K562 (cell line): Measurements from ENCODE around the gene ZFP28. TPM values are rescaled to one million over a fixed set of nuclear protein-coding genes. Genes with fewer than 3 reads are reported as not detected.

Experiments
- ATAC-seq: fragments of 200-7000 bp; cut with Tn5 transposase; 3 replicates; pipeline ENCODE4 v1.9.1; 2020; ENCODE audit warnings: moderate library complexity
- BruUV-seq: library from RNA; stranded (reverse); fragments of 400-500 nt; replicated peaks from 2 replicates; lab custom pipeline; 2021; lab: Mats Ljungman, UMichigan
- CTCF ChIA-PET: fragments of 300-600 bp; formaldehyde crosslinking; extraction: SDS; loops from one replicate; lab custom pipeline; 2021; ENCODE audit warnings: low intra/inter-chr PET ratio; lab: Yijun Ruan, JAX
- POLR2A ChIA-PET: fragments of 300-600, 350-650 bp; sonication (Branson Sonifier 250); formaldehyde crosslinking; extraction: SDS; loops from one replicate; lab custom pipeline; 2021; ENCODE audit warnings: antibody characterized with exemption, inconsistent platforms; lab: Yijun Ruan, JAX
- DNase-seq, 4 experiments: peaks; one replicate each; pipeline versions ENCODE4 v3.0.0 to v3.0.0-alpha.2; 2011 to 2018; ENCODE audit warnings: low spot score in 3 of 4, mixed read lengths in 3 of 4; ENCODE audit errors: extremely low read depth in 1 of 4
- FAIRE-seq: peaks from 2 replicates; lab custom pipeline; 2011; peaks lifted over from hg19 to GRCh38; lab: Jason Lieb, UNC
- H2AFZ ChIP-seq: 2 replicates; pipeline ENCODE4 v1.6.0; 2011; ENCODE audit warnings: low read depth, low read length, control low read depth, inconsistent platforms
- H3K27ac ChIP-seq: fragments of 200-600 bp; 3 replicates; pipeline ENCODE4 v1.8.0; 2011; ENCODE audit warnings: low read depth, mild to moderate bottlenecking, control low read depth, inconsistent platforms, low read length, moderate library complexity, mixed read lengths; ENCODE audit errors: extremely low read depth
- H3K27me3 ChIP-seq, 2 experiments: fragments of 300-600 bp in 1 of 2; 2 replicates in 1 of 2; 3 replicates in 1 of 2; pipeline versions ENCODE4 v1.6.0 to v1.8.0; 2011; ENCODE audit warnings: inconsistent platforms in 2 of 2, low read length in 2 of 2, mild to moderate bottlenecking in 1 of 2, mixed read lengths in 1 of 2, moderate library complexity in 1 of 2; ENCODE audit not compliant: control insufficient read depth in 2 of 2, insufficient read depth in 2 of 2
- H3K36me3 ChIP-seq: fragments of 300-600 bp; 3 replicates; pipeline ENCODE4 v1.8.0; 2011; ENCODE audit warnings: mild to moderate bottlenecking, low read length, inconsistent platforms; ENCODE audit not compliant: control insufficient read depth, insufficient read depth
- H3K4me1 ChIP-seq, 2 experiments: fragments of 200-600 bp in 1 of 2; replicated peaks in 1 of 2; 2 replicates in 1 of 2; 3 replicates in 1 of 2; pipeline versions ENCODE4 v1.5.1 to v1.8.0; 2011; ENCODE audit warnings: inconsistent platforms in 2 of 2, low read length in 2 of 2, mild to moderate bottlenecking in 1 of 2, mixed read lengths in 1 of 2, moderate library complexity in 1 of 2; ENCODE audit not compliant: control insufficient read depth in 2 of 2, insufficient read depth in 2 of 2
- H3K4me2 ChIP-seq: 2 replicates; pipeline ENCODE4 v1.6.1; 2011; ENCODE audit warnings: low read length, control low read depth, inconsistent platforms, mixed read lengths; ENCODE audit not compliant: insufficient read depth
- H3K4me3 ChIP-seq: fragments of 200-600 bp; sonication (generic), shearing (Covaris generic); 2 replicates; pipeline ENCODE4 v1.5.1; 2016; ENCODE audit warnings: control low read depth, inconsistent platforms
- H3K79me2 ChIP-seq: fragments of 200-600 bp; 3 replicates; pipeline ENCODE4 v1.8.0; 2011; ENCODE audit warnings: low read length, inconsistent platforms; ENCODE audit not compliant: control insufficient read depth, insufficient read depth
- H3K9ac ChIP-seq, 2 experiments: 2 replicates each; pipeline versions ENCODE4 v1.6.0 to v1.6.1; 2011; ENCODE audit warnings: low read depth in 2 of 2, low read length in 2 of 2, control low read depth in 1 of 2, inconsistent platforms in 1 of 2, mild to moderate bottlenecking in 1 of 2, mixed read lengths in 1 of 2; ENCODE audit not compliant: insufficient read depth in 1 of 2
- H3K9me1 ChIP-seq: one replicate; pipeline ENCODE4 v1.6.0; 2011; ENCODE audit warnings: inconsistent platforms, mild to moderate bottlenecking, low read length, moderate library complexity; ENCODE audit not compliant: control insufficient read depth, insufficient read depth
- H3K9me3 ChIP-seq: replicated peaks from 2 replicates; pipeline ENCODE4 v1.5.1; 2011; ENCODE audit warnings: low read depth, low read length, inconsistent platforms; ENCODE audit not compliant: control insufficient read depth, insufficient read depth
- H4K20me1 ChIP-seq: replicated peaks from 2 replicates; pipeline ENCODE4 v1.6.1; 2011; ENCODE audit warnings: low read length, inconsistent platforms, mixed read lengths; ENCODE audit not compliant: control insufficient read depth, insufficient read depth
- IRF2 ChIP-seq: sonication (generic); formaldehyde crosslinking; IDR thresholded peaks from 2 replicates; pipeline ENCODE4 v1.8.1; 2022; ENCODE audit warnings: mild to moderate bottlenecking, missing genetic modification reagents
- LEF1 ChIP-seq: fragments of 450-650 bp; IDR thresholded peaks from 2 replicates; pipeline ENCODE4 v1.6.1; 2016; ENCODE audit warnings: mild to moderate bottlenecking
- NFATC3 ChIP-seq: fragments of 450-650 bp; IDR thresholded peaks from 2 replicates; pipeline ENCODE4 v1.6.1; 2017; ENCODE audit warnings: mild to moderate bottlenecking
- SP2 ChIP-seq: IDR thresholded peaks from 2 replicates; pipeline ENCODE4 v1.6.1; 2011; ENCODE audit warnings: mild to moderate bottlenecking, low read depth, low read length, moderate library complexity; ENCODE audit not compliant: poor library complexity, severe bottlenecking; ENCODE audit errors: extremely low read depth
- ZNF239 ChIP-seq: fragments of 250-450 bp; sonication (Bioruptor Pico); IDR thresholded peaks from 2 replicates; pipeline ENCODE4 v1.4.0; 2020; ENCODE audit warnings: mild to moderate bottlenecking
- ZNF324 ChIP-seq: fragments of 250-450 bp; sonication (Bioruptor Pico); IDR thresholded peaks from 2 replicates; pipeline ENCODE4 v1.4.0; 2020; ENCODE audit warnings: mild to moderate bottlenecking
- ZNF584 ChIP-seq: fragments of 200-800 bp; sonication (Bioruptor generic); IDR thresholded peaks from 2 replicates; pipeline ENCODE4 v1.6.1; 2016; ENCODE audit warnings: low read depth, mild to moderate bottlenecking, missing genetic modification characterization, missing compliant biosample characterization
- WGBS: fragments of 100-300 bp; shearing (Covaris generic); methylation state at CpG from one replicate; pipeline ENCODE4 v1.1.6; 2016; ENCODE audit warnings: low coverage, mixed read lengths; ENCODE audit not compliant: insufficient coverage; ENCODE audit errors: missing lambda C conversion rate; 5-methylcytosine and 5-hydroxymethylcytosine counted together
- in situ Hi-C: fragments of 300-500 bp; cut with MboI; formaldehyde crosslinking; loops from 4 replicates; pipeline ENCODE4 v1.15.0; 2018; ENCODE audit warnings: inconsistent platforms, mixed read lengths
- intact Hi-C: fragments of 100-400 bp; cut with micrococcal nuclease; formaldehyde crosslinking; loops from 2 replicates; pipeline ENCODE4 v1.14.2; 2022
- polyA plus RNA-seq, 8 experiments: library from polyadenylated mRNA; depleted of rRNA in 4 of 8; stranded (reverse) in 5 of 8; unstranded in 3 of 8; fragments of >200 nt; fragmentation: Nextera tagmentation in 2 of 8; fragmentation: Illumina TruSeq in 1 of 8; extraction: Ambion mirVana in 2 of 8; extraction: Trizol in 1 of 8; gene quantifications; 2 replicates each; pipeline versions ENCODE4 v1.2.1 to v1.2.3, GENCODE V29; 2011 to 2014; ENCODE audit warnings: inconsistent platforms in 1 of 8, missing spikeins in 1 of 8
- total RNA-seq, 7 experiments: library from RNA; depleted of rRNA in 6 of 7; stranded (reverse); fragments of >200 nt in 6 of 7; fragmentation: Illumina TruSeq in 2 of 7; extraction: Trizol in 2 of 7; gene quantifications; 2 replicates each; pipeline versions ENCODE4 v1.2.1 to v1.2.3, GENCODE V29; 2011 to 2021; ENCODE audit warnings: low replicate concordance in 1 of 7

The ZFP28 gene
- total and polyA plus RNA-seq, 9 of the 15 experiments (the other 6 are each of a cell fraction or from before 2014, with no cell fraction given), result 0.01 to 0.04 TPM; not detected in 7

GRCh38 chr19:56562766-56563165, 24.0 kb downstream of the ZFP28 start:
- Histone ChIP-seq H2AFZ (no peak overlapping the region), H3K4me3 (no peak overlapping the region), H3K27ac (no peak overlapping the region), H3K36me3 (no peaks in the 10 kb centered on the region), H3K27me3 (no peaks in the 10 kb centered on the region), H3K9ac (no peak overlapping the region), H3K9me3 (peaks cover 2% of the 10 kb centered on the region; the same call in 1 of the 2 replicates), H3K79me2 (no peaks in the 10 kb centered on the region), H3K4me1 (peaks cover 0 to 8% of the 10 kb centered on the region in 2 experiments; a peak in 2 of 5 replicates), H4K20me1 (no peaks in the 10 kb centered on the region), H3K4me2 (no peak overlapping the region), H3K9me1 (no peaks in the 10 kb centered on the region)
- 3% methylated on average over 2 of the region's 2 CpGs for WGBS
- DNase-seq, result no peak
- ChIA-PET POLR2A (interaction anchor here (0.6 kb wide), 1 partner anchor 145 kb away, joined by 3 read pairs; no protein-coding TSS in a partner anchor), CTCF (no interaction called here)
- intact Hi-C loops (no loop called here), in situ Hi-C loops (no loop called here)
- FAIRE-seq, result no peak
- no peak for ATAC-seq
- TF ChIP-seq IRF2 (CRISPR knock-in tag) (no peak), ZNF584 (peak; percentile 91)
- no TSS peak for BruUV-seq

DNA sequence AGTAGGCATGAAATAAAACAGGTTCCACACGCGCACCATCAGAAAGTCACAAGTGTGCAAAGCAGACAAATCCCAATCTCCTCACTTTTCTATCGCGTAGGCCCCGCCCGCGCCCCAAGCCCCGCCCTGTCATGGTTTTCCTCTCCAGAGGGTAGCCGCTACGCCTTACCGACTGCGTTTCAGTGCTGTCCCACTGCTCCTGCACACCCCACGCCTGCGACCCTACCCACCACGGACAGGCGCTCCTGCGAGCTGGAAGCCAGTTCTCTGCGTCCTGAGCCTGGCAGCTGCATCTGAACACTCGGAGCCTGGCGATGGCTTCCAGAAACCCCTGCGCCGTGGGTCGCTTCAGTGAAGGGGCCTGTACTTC, 28.1 kb downstream of the ZFP28 start:
- Histone ChIP-seq H4K20me1 (no peaks in the 10 kb centered on the region), H3K27ac (no peak overlapping the region), H3K4me3 (no peak overlapping the region), H2AFZ (no peak overlapping the region), H3K4me2 (no peak overlapping the region), H3K27me3 (no peaks in the 10 kb centered on the region), H3K9me3 (peaks cover 2% of the 10 kb centered on the region; the same call in 1 of the 2 replicates), H3K79me2 (no peaks in the 10 kb centered on the region), H3K9ac (no peak overlapping the region), H3K4me1 (peaks cover 0 to 8% of the 10 kb centered on the region in 2 experiments; a peak in 2 of 5 replicates), H3K36me3 (no peaks in the 10 kb centered on the region), H3K9me1 (no peaks in the 10 kb centered on the region)
- no peak for TF ChIP-seq ZNF324
- no peak for TF ChIP-seq ZNF239 (CRISPR knock-in tag)
- no peak for TF ChIP-seq SP2
- TF ChIP-seq LEF1, result no peak
- no peak for TF ChIP-seq NFATC3
- POLR2A ChIA-PET, result no interaction called here
- CTCF ChIA-PET, result no interaction called here
- WGBS, result 25% methylated on average over 23 of the region's 23 CpGs
- no peak for ATAC-seq
- no TSS peak for BruUV-seq
- in situ Hi-C loops, result no loop called here
- DNase-seq, result no peak
- intact Hi-C loops, result no loop called here
- FAIRE-seq, result no peak
